NCI-H187 (cell line): ENCODE measurements around the gene UIMC1.

Experiments
- DNase-seq, 2 experiments: peaks; one replicate each; lab custom pipeline; 2025; lab: John Stamatoyannopoulos, UW

Gene UIMC1

GRCh38 chr5:176869501-176870109 lies 137.0 kb downstream of the UIMC1 start:
- DNase-seq, result no peak

DNA sequence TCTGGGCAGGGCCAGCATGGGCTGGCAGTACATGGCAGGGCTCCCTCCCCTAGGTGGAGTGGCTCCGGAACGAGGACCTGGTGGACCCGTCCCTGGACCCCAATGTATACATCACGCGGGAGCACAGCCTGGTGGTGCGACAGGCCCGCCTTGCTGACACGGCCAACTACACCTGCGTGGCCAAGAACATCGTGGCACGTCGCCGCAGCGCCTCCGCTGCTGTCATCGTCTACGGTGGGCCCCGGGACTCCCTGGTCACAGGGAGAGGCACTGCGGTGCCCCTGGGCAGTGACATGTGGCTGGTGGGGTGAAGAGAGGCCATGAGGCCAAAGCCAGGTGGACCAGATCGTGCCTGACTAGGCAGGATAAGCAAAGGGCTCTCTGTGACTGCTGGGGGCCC lies 137.8 kb downstream of the UIMC1 start:
- no peak for DNase-seq

GRCh38 chr5:176868126-176868525 lies 138.5 kb downstream of the UIMC1 start:
- DNase-seq, result no peak

DNA sequence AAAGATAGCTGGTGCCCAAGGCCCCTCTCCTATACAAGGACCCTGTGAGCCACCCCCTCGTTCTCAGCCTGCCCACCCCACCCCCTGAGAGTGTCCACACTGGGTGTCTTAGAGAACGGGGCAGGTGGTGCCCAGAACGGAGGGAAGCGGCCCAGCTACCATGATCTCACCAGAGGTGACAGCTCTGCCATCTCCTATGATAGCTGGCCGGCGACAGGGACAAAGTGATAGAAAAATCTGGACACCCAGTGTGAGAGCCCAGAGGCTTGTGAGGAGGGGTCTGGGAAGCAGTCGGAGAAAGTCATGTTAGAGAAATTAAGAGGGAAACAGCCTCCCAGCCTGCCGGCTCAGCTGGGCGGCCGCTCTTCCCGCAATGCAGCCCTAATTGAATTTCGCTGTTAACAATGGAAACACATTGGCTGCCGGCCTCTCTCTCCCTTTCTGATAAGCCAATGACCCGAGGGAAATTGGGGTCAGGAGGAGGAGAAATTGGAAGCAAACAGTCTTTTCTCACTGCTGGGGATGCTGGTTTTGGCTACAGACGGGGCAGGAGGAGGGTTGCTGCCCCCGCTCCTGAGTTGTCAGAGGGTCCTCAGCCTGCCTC lies 139.8 kb downstream of the UIMC1 start:
- DNase-seq, result no peak

DNA sequence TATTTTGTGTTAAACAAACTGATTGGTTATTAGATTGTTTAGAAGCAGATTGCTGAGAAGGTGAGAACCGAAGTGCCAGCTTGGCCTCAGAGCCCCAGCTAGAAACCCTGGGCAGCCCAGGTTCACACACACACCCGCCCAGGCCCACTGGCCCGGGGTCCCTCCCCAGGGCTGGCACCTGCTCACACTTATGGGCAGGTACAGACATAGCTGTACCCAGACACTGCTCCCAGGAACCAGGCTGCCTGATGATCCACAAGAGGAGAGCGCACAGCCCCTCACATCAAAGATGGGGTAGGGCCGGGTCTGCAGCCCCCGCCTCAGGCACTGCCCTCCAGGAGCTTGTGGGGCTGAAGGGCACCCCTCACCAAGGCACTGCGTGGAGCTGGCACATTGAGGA lies 140.6 kb downstream of the UIMC1 start:
- no peak for DNase-seq

DNA sequence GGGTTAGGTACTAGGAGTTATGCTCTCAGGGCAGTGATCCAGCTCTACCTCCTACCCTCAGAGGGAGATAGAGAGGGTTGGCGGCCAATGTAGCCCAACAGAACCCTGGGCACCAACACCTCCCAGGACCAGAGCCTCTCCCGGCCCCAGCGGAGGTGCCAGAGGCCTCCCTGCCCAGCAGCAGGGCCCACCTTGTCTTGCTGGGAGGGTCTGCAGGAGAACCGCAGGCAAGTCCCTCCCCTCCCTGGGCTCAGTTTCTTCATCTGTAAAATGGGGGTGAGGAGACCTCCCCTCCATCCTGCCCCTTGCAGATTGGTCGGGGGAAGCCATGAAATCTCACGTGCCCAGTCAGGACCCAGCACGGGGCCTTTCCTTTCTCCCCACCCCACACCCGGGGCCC lies 141.8 kb downstream of the UIMC1 start:
- no peak for DNase-seq

- DNase-seq, result no peak
Observed at GRCh38 chr5:176863765-176864098, 142.8 kb downstream of the UIMC1 start.

GRCh38 chr5:176863041-176863764 lies 143.4 kb downstream of the UIMC1 start:
- no peak for DNase-seq

DNA sequence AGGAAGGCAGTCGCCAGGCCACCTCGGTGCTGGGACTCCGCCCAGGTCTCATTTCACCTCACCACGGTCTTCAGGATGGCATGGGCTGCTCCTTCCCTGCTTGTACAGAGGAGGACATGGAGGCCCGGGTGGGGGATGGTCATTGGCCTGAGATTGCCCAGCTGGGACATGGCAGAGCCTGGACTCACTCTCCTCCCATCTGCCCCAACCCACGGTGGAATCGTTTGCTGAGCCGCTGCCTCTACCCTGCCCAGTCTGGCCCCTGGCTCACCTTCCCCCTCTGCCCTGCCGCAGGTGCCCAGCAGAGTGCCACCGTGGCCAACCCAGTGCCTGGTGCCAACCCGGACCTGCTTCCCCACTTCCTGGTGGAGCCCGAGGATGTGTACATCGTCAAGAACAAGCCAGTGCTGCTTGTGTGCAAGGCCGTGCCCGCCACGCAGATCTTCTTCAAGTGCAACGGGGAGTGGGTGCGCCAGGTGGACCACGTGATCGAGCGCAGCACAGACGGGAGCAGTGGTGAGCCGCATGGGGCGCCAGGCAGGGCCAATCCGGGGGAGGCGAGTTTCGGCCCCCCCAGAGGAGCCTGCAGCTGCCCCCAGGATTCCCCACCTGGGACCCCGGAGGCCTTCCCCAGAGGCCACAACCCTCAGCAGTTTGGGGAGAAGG lies 144.1 kb downstream of the UIMC1 start:
- no peak for DNase-seq

GRCh38 chr5:176861276-176861675 lies 145.3 kb downstream of the UIMC1 start:
- no peak for DNase-seq

DNA sequence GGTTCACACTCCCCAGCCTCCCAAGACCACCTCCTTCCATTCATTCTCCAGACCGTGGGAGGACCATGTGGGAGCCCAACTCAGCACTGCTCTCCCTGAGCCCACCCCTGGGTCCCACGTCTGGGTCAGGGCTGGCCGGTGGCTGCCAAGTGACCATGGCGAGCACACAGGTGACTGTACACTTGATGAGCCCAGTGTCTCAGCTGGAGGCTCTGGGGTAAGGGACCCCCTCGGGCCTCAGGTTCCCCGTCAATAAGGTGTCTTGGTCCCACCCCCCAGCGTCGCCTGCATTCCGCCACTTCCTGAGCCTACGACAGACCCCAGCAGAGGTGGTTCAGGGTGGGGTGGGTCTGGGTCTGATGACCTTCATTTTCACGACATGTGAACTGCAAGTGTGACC lies 146.2 kb downstream of the UIMC1 start:
- no peak for DNase-seq

GRCh38 chr5:176859916-176860315 lies 146.7 kb downstream of the UIMC1 start:
- DNase-seq, result no peak

DNA sequence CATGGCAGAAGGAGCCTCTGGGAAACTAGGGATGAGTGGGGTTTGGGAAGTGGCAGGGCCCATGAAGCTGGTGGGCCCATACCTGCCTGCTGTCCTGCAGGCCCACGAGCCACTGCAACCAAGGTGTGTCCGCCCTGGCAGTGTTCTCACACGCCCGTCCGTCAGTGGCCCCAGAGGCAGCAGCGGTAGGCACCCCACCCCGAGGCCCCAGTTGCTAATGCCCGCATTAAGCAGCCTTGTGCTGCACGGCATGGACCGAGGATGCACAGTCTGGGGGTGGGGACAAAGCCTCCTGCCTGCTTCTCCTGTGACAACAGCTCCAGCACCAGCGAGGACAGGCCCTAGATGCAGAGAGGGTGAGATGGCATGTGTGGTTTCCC lies 148.7 kb downstream of the UIMC1 start:
- DNase-seq, result no peak

GRCh38 chr5:176857216-176857893 lies 149.2 kb downstream of the UIMC1 start:
- DNase-seq, result no peak

- DNase-seq, result no peak
Observed at GRCh38 chr5:176856746-176857145, 149.8 kb downstream of the UIMC1 start.

- DNase-seq, result no peak
Observed at GRCh38 chr5:176855598-176855997, 151.0 kb downstream of the UIMC1 start.
